Glomerular endothelial cell (primary cell): ENCODE measurements around the gene SLC37A3. TPM values are rescaled to one million over a fixed set of nuclear protein-coding genes. Genes with fewer than 3 reads are reported as not detected.

ENCODE experiments used
- DNase-seq: peaks from one replicate; pipeline ENCODE4 v3.0.0-alpha.2; 2011; ENCODE audit warnings: low read depth, low spot score; ENCODE audit errors: extremely low read depth
- total RNA-seq: library from RNA; depleted of rRNA; stranded (reverse); fragments of >200 nt; gene quantifications from 2 replicates; pipeline ENCODE4 v1.2.3, GENCODE V29; 2015

The SLC37A3 gene
- total RNA-seq, 1 donor from 2014 or later: 43.6 TPM

GRCh38 chr7:140402178-140402835 lies 4.0 kb upstream of the SLC37A3 start:
- DNase-seq: no peak

- no peak for DNase-seq
These were observed 2.1 kb upstream of the SLC37A3 start for GRCh38 chr7:140400381-140400780.

- no peak for DNase-seq
These were observed 491 bp upstream of the SLC37A3 start for GRCh38 chr7:140398821-140399220.

GRCh38 chr7:140393756-140394306 lies 4.5 kb downstream of the SLC37A3 start:
- no peak for DNase-seq

GRCh38 chr7:140391634-140392033 lies 6.7 kb downstream of the SLC37A3 start:
- DNase-seq: no peak

DNA sequence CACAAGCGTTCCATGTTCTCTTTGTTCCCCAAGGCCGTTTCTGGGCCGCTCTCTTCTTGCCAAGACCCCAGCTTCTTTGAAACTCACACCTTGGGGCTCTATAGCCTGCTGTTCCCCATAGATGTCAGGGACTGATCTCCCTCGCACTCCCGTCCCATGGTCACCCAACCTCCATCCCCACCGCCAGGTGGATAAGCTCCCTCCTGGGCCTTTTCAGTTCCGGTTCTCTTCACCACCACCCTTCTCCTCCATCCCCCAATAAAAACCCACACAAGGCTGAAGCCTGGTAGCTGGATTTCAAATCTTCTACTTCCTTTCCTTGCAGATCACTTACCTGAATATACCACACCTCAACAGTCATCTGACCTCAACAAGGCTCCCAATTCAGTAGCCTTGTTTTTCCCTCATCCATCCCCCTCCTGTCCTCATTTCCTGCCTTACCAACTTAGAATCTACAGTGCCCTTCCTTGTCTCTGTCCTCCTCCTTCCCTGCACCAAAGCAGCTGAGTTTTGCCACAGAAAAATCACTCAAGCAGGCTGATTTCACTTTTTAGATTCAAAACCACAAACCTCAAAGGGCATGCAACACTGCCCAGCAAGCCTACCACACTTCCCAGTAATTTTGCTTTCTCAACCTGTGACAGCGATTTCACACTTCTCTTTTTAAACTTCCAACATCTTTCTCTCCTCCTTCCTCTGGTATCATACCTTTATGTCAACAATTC lies 7.7 kb downstream of the SLC37A3 start:
- DNase-seq: no peak

- DNase-seq: no peak
These were observed 8.3 kb downstream of the SLC37A3 start for GRCh38 chr7:140390034-140390433.

GRCh38 chr7:140389445-140389844 lies 8.9 kb downstream of the SLC37A3 start:
- no peak for DNase-seq

- DNase-seq: no peak
These were observed 13.3 kb downstream of the SLC37A3 start for GRCh38 chr7:140384894-140385545.

DNA sequence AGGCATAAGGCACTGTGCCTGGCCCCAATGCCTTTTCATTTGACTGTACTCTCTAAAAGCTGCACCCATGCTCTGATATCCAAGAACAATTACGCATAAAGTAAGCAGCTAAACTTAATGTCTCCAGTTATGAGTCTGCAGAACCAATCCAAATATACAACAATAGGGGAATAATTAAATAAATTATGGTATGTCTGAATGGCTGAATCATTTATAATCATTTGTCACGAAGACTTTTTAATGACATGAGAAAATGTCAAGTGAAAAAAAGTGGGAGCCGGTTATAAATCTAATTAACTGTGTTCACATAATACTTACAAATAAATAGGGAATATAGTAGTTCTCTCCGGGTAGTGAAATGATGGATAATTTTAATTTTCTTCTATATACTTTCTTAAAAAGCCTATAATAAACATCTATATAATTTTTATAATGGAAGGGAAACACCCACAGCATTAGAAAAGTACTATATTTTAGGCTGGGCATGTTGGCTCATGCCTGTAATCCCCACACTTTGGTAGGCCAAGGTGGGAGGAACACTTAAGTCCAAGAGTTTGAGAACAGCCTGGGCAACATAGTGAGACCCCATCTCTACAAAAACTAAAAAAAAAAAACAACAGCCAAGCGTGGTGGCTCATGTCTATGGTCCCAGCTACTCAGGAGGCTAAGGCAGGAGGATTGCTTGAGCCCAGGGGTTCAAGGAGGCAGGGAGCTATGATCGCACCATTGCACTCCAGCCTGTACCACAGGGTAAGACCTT lies 14.2 kb downstream of the SLC37A3 start:
- no peak for DNase-seq

GRCh38 chr7:140375892-140376730 lies 22.2 kb downstream of the SLC37A3 start:
- DNase-seq: no peak

- DNase-seq: no peak
These were observed 23.0 kb downstream of the SLC37A3 start for GRCh38 chr7:140375323-140375722.

- DNase-seq: no peak
These were observed 29.0 kb downstream of the SLC37A3 start for GRCh38 chr7:140369294-140369693.

- no peak for DNase-seq
These were observed 30.8 kb downstream of the SLC37A3 start for GRCh38 chr7:140367528-140367927.

DNA sequence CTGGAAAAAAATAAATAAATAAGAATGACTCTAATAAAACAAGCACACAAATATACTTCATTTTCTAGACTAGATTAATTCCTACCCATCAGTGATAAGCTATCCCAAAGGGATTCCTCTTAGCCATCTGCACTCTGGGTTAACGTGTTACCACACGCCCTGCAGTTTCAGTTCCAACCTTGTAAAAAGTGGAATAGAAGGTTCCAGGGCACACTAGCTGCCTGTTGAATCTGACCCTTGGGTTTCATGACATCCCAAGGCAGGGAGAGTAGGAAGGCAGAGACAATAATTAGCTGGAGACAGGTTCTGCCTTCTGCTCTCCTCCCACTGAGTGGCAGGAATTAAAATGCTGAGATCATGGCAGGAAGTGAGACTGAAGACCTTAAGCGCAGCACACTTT lies 33.5 kb downstream of the SLC37A3 start:
- no peak for DNase-seq

DNA sequence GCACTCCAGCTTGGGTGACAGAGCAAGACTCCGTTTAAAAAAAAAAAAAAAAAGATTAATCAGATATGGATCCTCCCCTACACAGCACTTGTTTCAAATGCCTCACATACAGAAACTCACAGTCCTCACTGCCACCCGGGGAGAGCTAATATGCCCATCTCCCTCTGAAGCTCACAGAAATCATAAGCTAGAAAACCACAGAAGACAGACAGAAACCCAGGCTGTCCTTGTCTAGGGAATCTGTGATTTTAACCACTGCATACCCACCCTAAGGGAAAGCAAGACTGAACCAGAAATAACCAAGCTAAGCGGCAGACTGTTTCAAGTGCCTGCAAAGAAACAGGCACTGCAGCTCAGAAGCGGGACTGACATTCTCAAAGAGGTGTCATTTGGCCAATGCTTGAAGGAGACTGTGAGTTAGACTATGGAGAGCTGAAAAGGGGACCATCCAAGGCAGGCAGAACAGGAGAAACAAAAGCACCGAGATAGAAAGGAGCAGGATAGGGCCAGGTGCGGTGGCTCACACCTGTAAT lies 37.6 kb downstream of the SLC37A3 start:
- no peak for DNase-seq

- DNase-seq: no peak
These were observed 39.8 kb downstream of the SLC37A3 start for GRCh38 chr7:140358412-140359051.

GRCh38 chr7:140358024-140358411 lies 40.3 kb downstream of the SLC37A3 start:
- no peak for DNase-seq

DNA sequence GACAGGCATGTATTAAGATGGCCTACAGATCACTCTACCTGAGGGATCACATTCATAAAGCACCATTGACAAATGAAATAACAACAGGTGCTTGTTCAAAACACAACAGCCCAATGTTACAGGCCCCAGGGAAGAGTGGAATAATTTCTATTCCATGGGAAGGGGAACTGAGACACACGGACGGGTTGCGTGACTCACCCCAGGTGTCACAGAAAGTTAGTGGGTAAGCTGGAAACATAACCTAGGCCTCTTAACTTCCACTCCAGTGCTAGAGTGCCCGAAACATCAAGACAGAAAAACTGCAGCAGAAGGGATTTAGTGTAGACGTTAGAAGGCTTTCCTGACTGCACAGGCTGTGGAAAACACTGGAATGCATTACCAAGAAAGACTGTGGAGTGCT lies 48.3 kb downstream of the SLC37A3 start:
- DNase-seq: no peak
